ENCODE results near the gene DUS2. TPM values are rescaled to one million over a fixed set of nuclear protein-coding genes. Genes with fewer than 3 reads are reported as not detected.

The DUS2 gene
- total RNA-seq, 1 experiment from 2014 or later: 27.3 TPM

- ATAC-seq: no peak
- TF ChIP-seq MAX (IDR thresholded peaks at IDR 0.05) (no peak), EGR1 (IDR thresholded peaks at IDR 0.05; ENCODE audit: low read depth) (no peak), REST (IDR thresholded peaks at IDR 0.05; ENCODE audit: low read depth) (no peak), ATF3 (IDR thresholded peaks at IDR 0.05) (no peak), YY1 (IDR thresholded peaks at IDR 0.05; ENCODE audit: extremely low read depth, insufficient replicate concordance, low read depth, low read length) (no peak), ELF1 (IDR thresholded peaks at IDR 0.05; ENCODE audit: borderline replicate concordance, low read depth) (no peak), CTCF (IDR thresholded peaks at IDR 0.05 in 2 of 3, conservative IDR thresholded peaks at IDR 0.05 in 1 of 3; ENCODE audit: borderline replicate concordance in 1 of 3, insufficient read depth in 1 of 3, low read depth in 2 of 3, low read length in 2 of 3) (no peak), EZH2phosphoT487 (IDR thresholded peaks at IDR 0.05; ENCODE audit: borderline replicate concordance) (no peak), EZH2 (IDR thresholded peaks at IDR 0.05) (no peak), CBX3 (IDR thresholded peaks at IDR 0.05; ENCODE audit: low read depth) (no peak), POLR2AphosphoS5 (IDR thresholded peaks at IDR 0.05; ENCODE audit: low read depth, low read length) (no peak), ZFX (IDR thresholded peaks at IDR 0.05) (no peak), ZBTB33 (IDR thresholded peaks at IDR 0.05; ENCODE audit: extremely low read depth, insufficient replicate concordance, low read length) (no peak), SRF (IDR thresholded peaks at IDR 0.05; ENCODE audit: low read depth) (no peak), CEBPB (IDR thresholded peaks at IDR 0.05; ENCODE audit: low read depth) (no peak), RAD21 (IDR thresholded peaks at IDR 0.05; ENCODE audit: low read depth) (no peak), TCF7L2 (IDR thresholded peaks at IDR 0.05; ENCODE audit: borderline replicate concordance, extremely low read depth, insufficient read depth, insufficient read length) (no peak)
- no TSS peak for BruUV-seq (replicated peaks)
- Histone ChIP-seq H3K4me1 (ENCODE audit: control insufficient read depth in 1 of 2, insufficient read depth in 2 of 2, low read length in 2 of 2) (peaks cover 5 to 13% of the 10 kb centered on the region in 2 experiments; a peak in 3 of 4 replicates), H3K27me3 (ENCODE audit: insufficient read depth, low read length) (no peaks in the 10 kb centered on the region), H3K36me3 (ENCODE audit: control insufficient read depth in 1 of 2, insufficient read depth in 2 of 2, low read length in 2 of 2) (no peaks in the 10 kb centered on the region), H2AFZ (ENCODE audit: low read depth, low read length, poor library complexity, severe bottlenecking) (no peak overlapping the region), H4K20me1 (ENCODE audit: insufficient read depth) (no peaks in the 10 kb centered on the region), H3K79me2 (ENCODE audit: insufficient read depth, low read length) (no peaks in the 10 kb centered on the region), H3K9me3 (ENCODE audit: control insufficient read depth in 1 of 2, insufficient read depth in 1 of 2, low read depth in 1 of 2, low read length in 2 of 2) (no peaks in the 10 kb centered on the region), H3K9ac (ENCODE audit: low read length) (no peak overlapping the region), H3K9me2 (ENCODE audit: insufficient read depth) (no peaks in the 10 kb centered on the region), H3K4me2 (ENCODE audit: low read length) (no peak overlapping the region), H3K4me3 (replicated peaks in 1 of 2; ENCODE audit: low read depth in 1 of 2, low read length in 2 of 2) (no peak overlapping the region), H3K27ac (ENCODE audit: low read depth, low read length) (no peak overlapping the region)
- intact Hi-C loops (cut with micrococcal nuclease): no loop called here
- ChIA-PET POLR2A (no interaction called here), CTCF (no interaction called here), RAD21 (ENCODE audit: low non-redundant PET in 1 of 2, low total read pairs in 2 of 2, uncharacterized antibody in 2 of 2, unreplicated experiment in 2 of 2) (no interaction called here)
- no peak for DNase-seq (ENCODE audit: low read depth, low spot score)
Measured at GRCh38 chr16:67989322-67990017, 33.6 kb upstream of the DUS2 start.

Data from HCT116 (cell line).